H1 (cell line): Measurements from ENCODE around the gene SPIRE1. TPM values are rescaled to one million over a fixed set of nuclear protein-coding genes. Genes with fewer than 3 reads are reported as not detected.

Experiments
- CHD7 ChIP-seq: fragments of 300-600 bp; sonication (generic); IDR thresholded peaks from 2 replicates; pipeline ENCODE4 v1.7.1; 2012; ENCODE audit warnings: low read length, moderate library complexity, mild to moderate bottlenecking, inconsistent platforms; ENCODE audit not compliant: insufficient replicate concordance
- SUZ12 ChIP-seq: fragments of 200-600 bp; sonication (generic); IDR thresholded peaks from 2 replicates; pipeline ENCODE4 v1.6.1; 2012; ENCODE audit warnings: mild to moderate bottlenecking, inconsistent platforms, low read length, moderate library complexity, mixed read lengths
- TCF12 ChIP-seq: IDR thresholded peaks from 2 replicates; pipeline ENCODE4 v1.6.1; 2011; ENCODE audit warnings: low read depth, mild to moderate bottlenecking, low read length
- YY1 ChIP-seq: IDR thresholded peaks from 2 replicates; pipeline ENCODE4 v1.6.1; 2011; ENCODE audit warnings: low read depth, mild to moderate bottlenecking, low read length
- polyA plus RNA-seq, 7 experiments: library from polyadenylated mRNA; depleted of rRNA in 3 of 7; stranded (reverse) in 5 of 7; unstranded in 2 of 7; fragments of >200 nt in 5 of 7; fragments of 200-250 nt in 2 of 7; gene quantifications; 1 replicate in 5 of 7; 2 replicates in 1 of 7; 4 replicates in 1 of 7; pipeline versions ENCODE4 v1.2.1 to v1.2.3, GENCODE V29; 2011 to 2013; ENCODE audit warnings: missing spikeins in 2 of 7, mixed read lengths in 2 of 7
- total RNA-seq: library from RNA; stranded (reverse); fragmentation: NEBNext Ultra II Directional; extraction: Animal tissue kit (Norgen Biotek cat#: 25700); gene quantifications from 2 replicates; pipeline ENCODE4 v1.2.1, GENCODE V29; 2021

The SPIRE1 gene
- total and polyA plus RNA-seq, 2 of the 8 experiments (the other 6 are each of a cell fraction or from before 2014, with no cell fraction given): 6.0 to 21.5 TPM

GRCh38 chr18:12405066-12405465 lies 252.8 kb downstream of the SPIRE1 start (continued):
- TF ChIP-seq CHD7 (no peak), SUZ12 (no peak), YY1 (no peak), TCF12 (no peak)
- TF ChIP-seq, all 59 proteins: peak for 0
